WTC11 (cell line): ENCODE results near the gene RBM3.

ENCODE experiments used
- FOXK1 ChIP-seq: sonication (generic); formaldehyde crosslinking; IDR thresholded peaks from 2 replicates; pipeline ENCODE4 v1.8.0; 2022; ENCODE audit warnings: mild to moderate bottlenecking, moderate library complexity, missing genetic modification reagents
- FOXP1 ChIP-seq: sonication (generic); formaldehyde crosslinking; IDR thresholded peaks from 2 replicates; pipeline ENCODE4 v1.8.0; 2022; ENCODE audit warnings: missing genetic modification reagents, mild to moderate bottlenecking, moderate library complexity, borderline replicate concordance
- GABPB1 ChIP-seq: sonication (generic); formaldehyde crosslinking; IDR thresholded peaks from 2 replicates; pipeline ENCODE4 v1.8.1; 2023; ENCODE audit warnings: mild to moderate bottlenecking, missing genetic modification reagents
- NR2C2 ChIP-seq: sonication (generic); formaldehyde crosslinking; IDR thresholded peaks from 2 replicates; pipeline ENCODE4 v1.8.0; 2022; ENCODE audit warnings: mild to moderate bottlenecking, missing genetic modification reagents
- ZNF263 ChIP-seq: sonication (generic); formaldehyde crosslinking; IDR thresholded peaks from 2 replicates; pipeline ENCODE4 v1.8.1; 2022; ENCODE audit warnings: low read depth, mild to moderate bottlenecking, moderate library complexity, missing genetic modification reagents
- TF ChIP-seq, protein P1 (sequence below): fragments of 200-600 bp; IDR thresholded peaks from 2 replicates; pipeline ENCODE4 v1.8.0; 2022; ENCODE audit warnings: antibody characterized with exemption
- TF ChIP-seq, protein P2 (sequence below): sonication (generic); formaldehyde crosslinking; IDR thresholded peaks from 2 replicates; pipeline ENCODE4 v1.8.1; 2022; ENCODE audit warnings: low read depth, missing genetic modification reagents, borderline replicate concordance
- TF ChIP-seq, protein P3 (sequence below): sonication (generic); formaldehyde crosslinking; IDR thresholded peaks from 2 replicates; pipeline ENCODE4 v1.8.1; 2023; ENCODE audit warnings: mild to moderate bottlenecking, missing genetic modification reagents, borderline replicate concordance
- TF ChIP-seq, protein P4 (sequence below): sonication (generic); formaldehyde crosslinking; IDR thresholded peaks from 2 replicates; pipeline ENCODE4 v1.8.1; 2023; ENCODE audit warnings: mild to moderate bottlenecking, missing genetic modification reagents

DNA sequence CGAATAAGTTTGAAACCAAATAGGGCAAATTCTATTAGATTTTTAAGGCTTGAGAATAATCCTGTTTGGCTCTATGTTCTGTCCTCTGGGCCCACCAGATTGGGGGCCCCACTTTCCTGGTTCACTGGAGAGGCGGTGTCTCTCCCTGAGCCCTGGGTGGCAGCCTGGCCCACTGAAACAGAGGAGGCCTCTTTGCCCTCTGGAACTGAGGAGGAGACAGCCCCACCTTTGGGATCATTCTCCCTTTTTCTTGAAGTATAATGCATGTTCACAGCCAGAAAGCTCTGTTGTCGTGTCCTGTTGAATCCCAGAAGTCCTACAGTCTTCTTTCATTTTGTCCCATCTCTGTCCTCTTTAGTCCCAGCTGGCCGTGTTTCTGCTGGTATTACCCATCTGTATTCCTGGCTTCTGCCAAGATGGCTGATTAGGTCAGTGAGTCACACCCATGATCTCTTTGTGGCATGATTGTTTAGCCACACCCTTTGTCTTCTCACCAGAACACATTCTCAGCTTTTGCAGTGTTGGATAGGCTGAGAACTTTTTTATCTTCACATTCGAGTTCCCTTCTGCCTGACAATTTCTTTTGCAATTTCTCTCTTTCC, 42.8 kb upstream of the RBM3 start:
- TF ChIP-seq, protein P1, sequence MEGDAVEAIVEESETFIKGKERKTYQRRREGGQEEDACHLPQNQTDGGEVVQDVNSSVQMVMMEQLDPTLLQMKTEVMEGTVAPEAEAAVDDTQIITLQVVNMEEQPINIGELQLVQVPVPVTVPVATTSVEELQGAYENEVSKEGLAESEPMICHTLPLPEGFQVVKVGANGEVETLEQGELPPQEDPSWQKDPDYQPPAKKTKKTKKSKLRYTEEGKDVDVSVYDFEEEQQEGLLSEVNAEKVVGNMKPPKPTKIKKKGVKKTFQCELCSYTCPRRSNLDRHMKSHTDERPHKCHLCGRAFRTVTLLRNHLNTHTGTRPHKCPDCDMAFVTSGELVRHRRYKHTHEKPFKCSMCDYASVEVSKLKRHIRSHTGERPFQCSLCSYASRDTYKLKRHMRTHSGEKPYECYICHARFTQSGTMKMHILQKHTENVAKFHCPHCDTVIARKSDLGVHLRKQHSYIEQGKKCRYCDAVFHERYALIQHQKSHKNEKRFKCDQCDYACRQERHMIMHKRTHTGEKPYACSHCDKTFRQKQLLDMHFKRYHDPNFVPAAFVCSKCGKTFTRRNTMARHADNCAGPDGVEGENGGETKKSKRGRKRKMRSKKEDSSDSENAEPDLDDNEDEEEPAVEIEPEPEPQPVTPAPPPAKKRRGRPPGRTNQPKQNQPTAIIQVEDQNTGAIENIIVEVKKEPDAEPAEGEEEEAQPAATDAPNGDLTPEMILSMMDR, result no peak
- TF ChIP-seq GABPB1 (no peak), FOXP1 (no peak), NR2C2 (no peak), ZNF263 (CRISPR knock-in tag) (no peak), FOXK1 (CRISPR knock-in tag) (no peak)
- TF ChIP-seq, protein P2, sequence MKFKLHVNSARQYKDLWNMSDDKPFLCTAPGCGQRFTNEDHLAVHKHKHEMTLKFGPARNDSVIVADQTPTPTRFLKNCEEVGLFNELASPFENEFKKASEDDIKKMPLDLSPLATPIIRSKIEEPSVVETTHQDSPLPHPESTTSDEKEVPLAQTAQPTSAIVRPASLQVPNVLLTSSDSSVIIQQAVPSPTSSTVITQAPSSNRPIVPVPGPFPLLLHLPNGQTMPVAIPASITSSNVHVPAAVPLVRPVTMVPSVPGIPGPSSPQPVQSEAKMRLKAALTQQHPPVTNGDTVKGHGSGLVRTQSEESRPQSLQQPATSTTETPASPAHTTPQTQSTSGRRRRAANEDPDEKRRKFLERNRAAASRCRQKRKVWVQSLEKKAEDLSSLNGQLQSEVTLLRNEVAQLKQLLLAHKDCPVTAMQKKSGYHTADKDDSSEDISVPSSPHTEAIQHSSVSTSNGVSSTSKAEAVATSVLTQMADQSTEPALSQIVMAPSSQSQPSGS, result no peak
- TF ChIP-seq, protein P3, sequence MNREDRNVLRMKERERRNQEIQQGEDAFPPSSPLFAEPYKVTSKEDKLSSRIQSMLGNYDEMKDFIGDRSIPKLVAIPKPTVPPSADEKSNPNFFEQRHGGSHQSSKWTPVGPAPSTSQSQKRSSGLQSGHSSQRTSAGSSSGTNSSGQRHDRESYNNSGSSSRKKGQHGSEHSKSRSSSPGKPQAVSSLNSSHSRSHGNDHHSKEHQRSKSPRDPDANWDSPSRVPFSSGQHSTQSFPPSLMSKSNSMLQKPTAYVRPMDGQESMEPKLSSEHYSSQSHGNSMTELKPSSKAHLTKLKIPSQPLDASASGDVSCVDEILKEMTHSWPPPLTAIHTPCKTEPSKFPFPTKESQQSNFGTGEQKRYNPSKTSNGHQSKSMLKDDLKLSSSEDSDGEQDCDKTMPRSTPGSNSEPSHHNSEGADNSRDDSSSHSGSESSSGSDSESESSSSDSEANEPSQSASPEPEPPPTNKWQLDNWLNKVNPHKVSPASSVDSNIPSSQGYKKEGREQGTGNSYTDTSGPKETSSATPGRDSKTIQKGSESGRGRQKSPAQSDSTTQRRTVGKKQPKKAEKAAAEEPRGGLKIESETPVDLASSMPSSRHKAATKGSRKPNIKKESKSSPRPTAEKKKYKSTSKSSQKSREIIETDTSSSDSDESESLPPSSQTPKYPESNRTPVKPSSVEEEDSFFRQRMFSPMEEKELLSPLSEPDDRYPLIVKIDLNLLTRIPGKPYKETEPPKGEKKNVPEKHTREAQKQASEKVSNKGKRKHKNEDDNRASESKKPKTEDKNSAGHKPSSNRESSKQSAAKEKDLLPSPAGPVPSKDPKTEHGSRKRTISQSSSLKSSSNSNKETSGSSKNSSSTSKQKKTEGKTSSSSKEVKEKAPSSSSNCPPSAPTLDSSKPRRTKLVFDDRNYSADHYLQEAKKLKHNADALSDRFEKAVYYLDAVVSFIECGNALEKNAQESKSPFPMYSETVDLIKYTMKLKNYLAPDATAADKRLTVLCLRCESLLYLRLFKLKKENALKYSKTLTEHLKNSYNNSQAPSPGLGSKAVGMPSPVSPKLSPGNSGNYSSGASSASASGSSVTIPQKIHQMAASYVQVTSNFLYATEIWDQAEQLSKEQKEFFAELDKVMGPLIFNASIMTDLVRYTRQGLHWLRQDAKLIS (CRISPR knock-in tag), result no peak
- TF ChIP-seq, protein P4, sequence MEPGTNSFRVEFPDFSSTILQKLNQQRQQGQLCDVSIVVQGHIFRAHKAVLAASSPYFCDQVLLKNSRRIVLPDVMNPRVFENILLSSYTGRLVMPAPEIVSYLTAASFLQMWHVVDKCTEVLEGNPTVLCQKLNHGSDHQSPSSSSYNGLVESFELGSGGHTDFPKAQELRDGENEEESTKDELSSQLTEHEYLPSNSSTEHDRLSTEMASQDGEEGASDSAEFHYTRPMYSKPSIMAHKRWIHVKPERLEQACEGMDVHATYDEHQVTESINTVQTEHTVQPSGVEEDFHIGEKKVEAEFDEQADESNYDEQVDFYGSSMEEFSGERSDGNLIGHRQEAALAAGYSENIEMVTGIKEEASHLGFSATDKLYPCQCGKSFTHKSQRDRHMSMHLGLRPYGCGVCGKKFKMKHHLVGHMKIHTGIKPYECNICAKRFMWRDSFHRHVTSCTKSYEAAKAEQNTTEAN (CRISPR knock-in tag), result no peak
